GM12878 (cell line): ENCODE results near the gene CDC37. TPM values are rescaled to one million over a fixed set of nuclear protein-coding genes. Genes with fewer than 3 reads are reported as not detected.

Experiments
- ATAC-seq: fragments of 200-7000 bp; cut with Tn5 transposase; 3 replicates; pipeline ENCODE4 v1.9.1; 2020; ENCODE audit warnings: mild to moderate bottlenecking, moderate library complexity
- BruUV-seq: library from RNA; stranded (reverse); fragments of 400-500 nt; replicated peaks from 2 replicates; lab custom pipeline; 2021; lab: Mats Ljungman, UMichigan
- CTCF ChIA-PET: fragments of 300-600 bp; sonication (Branson Sonifier 250); formaldehyde crosslinking; extraction: SDS; loops from one replicate; lab custom pipeline; 2021; ENCODE audit warnings: inconsistent platforms; lab: Yijun Ruan, JAX
- POLR2A ChIA-PET: fragments of 350-600 bp; formaldehyde crosslinking; extraction: SDS; loops from one replicate; lab custom pipeline; 2021; ENCODE audit warnings: inconsistent platforms; lab: Charles Lee
- RAD21 ChIA-PET: fragments of 300-600 bp; sonication (Branson Sonifier 250); formaldehyde crosslinking; loops from one replicate; lab custom pipeline; 2023; ENCODE audit warnings: antibody characterized with exemption; ENCODE audit not compliant: unreplicated experiment; lab: Charles Lee
- SMC1A ChIA-PET: fragments of 300-600 bp; sonication (Branson Sonifier 250); formaldehyde crosslinking; loops from one replicate; lab custom pipeline; 2023; ENCODE audit not compliant: unreplicated experiment, uncharacterized antibody; lab: Charles Lee
- DNase-seq: peaks from one replicate; pipeline ENCODE4 v3.0.0-alpha.2; 2011; ENCODE audit warnings: low read depth, low spot score
- FAIRE-seq: peaks from 3 replicates; lab custom pipeline; 2011; peaks lifted over from hg19 to GRCh38; lab: Jason Lieb, UNC
- H2AFZ ChIP-seq: 2 replicates; pipeline ENCODE4 v1.6.0; 2011; ENCODE audit warnings: low read depth, low read length, control low read depth; ENCODE audit not compliant: control insufficient read depth
- H3K27ac ChIP-seq: 2 replicates; pipeline ENCODE4 v1.5.1; 2011; ENCODE audit warnings: control low read depth; ENCODE audit not compliant: control insufficient read depth, insufficient read depth
- H3K27me3 ChIP-seq, 2 experiments: replicated peaks in 1 of 2; 2 replicates each; pipeline versions ENCODE4 v1.6.0 to v1.6.1; 2011; ENCODE audit warnings: low read length in 1 of 2; ENCODE audit not compliant: control insufficient read depth in 2 of 2, insufficient read depth in 2 of 2
- H3K36me3 ChIP-seq, 2 experiments: 2 replicates each; pipeline ENCODE4 v1.5.1; 2011; ENCODE audit warnings: low read length in 1 of 2; ENCODE audit not compliant: control insufficient read depth in 2 of 2, insufficient read depth in 2 of 2
- H3K4me1 ChIP-seq: 2 replicates; pipeline ENCODE4 v1.6.1; 2011; ENCODE audit warnings: mild to moderate bottlenecking, low read length, moderate library complexity, mixed read lengths; ENCODE audit not compliant: control insufficient read depth, insufficient read depth
- H3K4me2 ChIP-seq: 2 replicates; pipeline ENCODE4 v1.6.0; 2011; ENCODE audit warnings: control low read depth; ENCODE audit not compliant: control insufficient read depth, insufficient read depth
- H3K4me3 ChIP-seq: fragments of 200-600 bp; sonication (generic); 2 replicates; pipeline ENCODE4 v1.5.1; 2016
- H3K79me2 ChIP-seq: 2 replicates; pipeline ENCODE4 v1.6.0; 2011; ENCODE audit warnings: low read length; ENCODE audit not compliant: control insufficient read depth, insufficient read depth
- H3K9ac ChIP-seq: 2 replicates; pipeline ENCODE4 v1.8.0; 2011; ENCODE audit warnings: low read length, control low read depth, mixed read lengths; ENCODE audit not compliant: control insufficient read depth, insufficient read depth
- H3K9me3 ChIP-seq: replicated peaks from 3 replicates; pipeline ENCODE4 v1.5.1; 2011; ENCODE audit warnings: mild to moderate bottlenecking, low read length; ENCODE audit not compliant: control insufficient read depth, insufficient read depth
- H4K20me1 ChIP-seq: 2 replicates; pipeline ENCODE4 v1.6.0; 2011; ENCODE audit not compliant: control insufficient read depth, insufficient read depth
- NFYB ChIP-seq: IDR thresholded peaks from 2 replicates; pipeline ENCODE4 v1.6.1; 2011; ENCODE audit warnings: low read depth, mild to moderate bottlenecking, low read length, improper control_type of control experiment, moderate library complexity; ENCODE audit not compliant: insufficient read depth
- WGBS: methylation state at CpG from one replicate; pipeline ENCODE4 v1.1.6; 2016; ENCODE audit warnings: low lambda C conversion rate; ENCODE audit not compliant: insufficient replicate concordance, insufficient coverage; ENCODE audit errors: missing lambda C conversion rate; 5-methylcytosine and 5-hydroxymethylcytosine counted together
- in situ Hi-C: fragments of 300-500 bp; cut with MboI; formaldehyde crosslinking; loops from 9 replicates; pipeline ENCODE4 v1.14.3; 2018; ENCODE audit warnings: mixed read lengths
- intact Hi-C: fragments of 100-400 bp; cut with micrococcal nuclease; formaldehyde crosslinking; loops from one replicate; pipeline ENCODE4 v1.14.2; 2022; ENCODE audit not compliant: unreplicated experiment
- polyA plus RNA-seq, 11 experiments: library from polyadenylated mRNA; depleted of rRNA in 4 of 11; unstranded in 6 of 11; stranded (reverse) in 5 of 11; fragments of >200 nt; fragmentation: Nextera tagmentation in 4 of 11; fragmentation: Illumina TruSeq in 1 of 11; extraction: Ambion mirVana in 4 of 11; extraction: Trizol in 1 of 11; gene quantifications; 1 replicate in 1 of 11; 2 replicates in 10 of 11; pipeline versions ENCODE4 v1.2.1 to v1.2.3, GENCODE V29; 2011 to 2016; ENCODE audit warnings: inconsistent platforms in 2 of 11, missing spikeins in 2 of 11, low read depth in 1 of 11
- total RNA-seq, 4 experiments: library from RNA; depleted of rRNA in 3 of 4; stranded (reverse); fragments of >200 nt in 3 of 4; fragmentation: Illumina TruSeq in 1 of 4; extraction: Trizol in 1 of 4; gene quantifications; 2 replicates each; pipeline versions ENCODE4 v1.2.1 to v1.2.3, GENCODE V29; 2013 to 2021
- TF ChIP-seq, protein P1 (sequence below): fragments of 450-650 bp; formaldehyde crosslinking; IDR thresholded peaks from 2 replicates; pipeline ENCODE4 v1.5.0; 2022; ENCODE audit warnings: mild to moderate bottlenecking, missing genetic modification characterization

The CDC37 gene
- total and polyA plus RNA-seq, 10 of the 15 experiments (the other 5 are each of a cell fraction or from before 2014, with no cell fraction given) = 4.7 to 265 (median 176) TPM

DNA sequence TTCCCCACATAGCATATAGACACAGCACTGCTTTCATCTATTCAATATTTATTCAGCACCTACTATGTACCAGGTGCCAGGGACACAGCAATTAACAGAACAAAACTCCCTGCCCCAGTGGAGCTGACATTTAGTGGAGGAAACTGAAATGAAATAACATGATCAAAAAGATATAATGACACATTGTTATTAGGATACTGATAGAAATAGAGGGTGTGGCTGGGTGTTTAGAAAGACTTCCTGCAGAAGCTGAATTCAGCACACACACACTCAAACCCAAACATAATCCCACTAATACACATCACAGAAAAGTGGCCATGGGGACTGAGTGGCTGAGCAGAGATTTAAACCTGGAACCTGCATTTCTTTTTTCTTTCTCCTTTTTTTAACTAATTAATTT lies 3.8 kb upstream of the CDC37 start (continued):
- TF ChIP-seq, protein P1, sequence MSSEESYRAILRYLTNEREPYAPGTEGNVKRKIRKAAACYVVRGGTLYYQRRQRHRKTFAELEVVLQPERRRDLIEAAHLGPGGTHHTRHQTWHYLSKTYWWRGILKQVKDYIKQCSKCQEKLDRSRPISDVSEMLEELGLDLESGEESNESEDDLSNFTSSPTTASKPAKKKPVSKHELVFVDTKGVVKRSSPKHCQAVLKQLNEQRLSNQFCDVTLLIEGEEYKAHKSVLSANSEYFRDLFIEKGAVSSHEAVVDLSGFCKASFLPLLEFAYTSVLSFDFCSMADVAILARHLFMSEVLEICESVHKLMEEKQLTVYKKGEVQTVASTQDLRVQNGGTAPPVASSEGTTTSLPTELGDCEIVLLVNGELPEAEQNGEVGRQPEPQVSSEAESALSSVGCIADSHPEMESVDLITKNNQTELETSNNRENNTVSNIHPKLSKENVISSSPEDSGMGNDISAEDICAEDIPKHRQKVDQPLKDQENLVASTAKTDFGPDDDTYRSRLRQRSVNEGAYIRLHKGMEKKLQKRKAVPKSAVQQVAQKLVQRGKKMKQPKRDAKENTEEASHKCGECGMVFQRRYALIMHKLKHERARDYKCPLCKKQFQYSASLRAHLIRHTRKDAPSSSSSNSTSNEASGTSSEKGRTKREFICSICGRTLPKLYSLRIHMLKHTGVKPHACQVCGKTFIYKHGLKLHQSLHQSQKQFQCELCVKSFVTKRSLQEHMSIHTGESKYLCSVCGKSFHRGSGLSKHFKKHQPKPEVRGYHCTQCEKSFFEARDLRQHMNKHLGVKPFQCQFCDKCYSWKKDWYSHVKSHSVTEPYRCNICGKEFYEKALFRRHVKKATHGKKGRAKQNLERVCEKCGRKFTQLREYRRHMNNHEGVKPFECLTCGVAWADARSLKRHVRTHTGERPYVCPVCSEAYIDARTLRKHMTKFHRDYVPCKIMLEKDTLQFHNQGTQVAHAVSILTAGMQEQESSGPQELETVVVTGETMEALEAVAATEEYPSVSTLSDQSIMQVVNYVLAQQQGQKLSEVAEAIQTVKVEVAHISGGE = no peak

DNA sequence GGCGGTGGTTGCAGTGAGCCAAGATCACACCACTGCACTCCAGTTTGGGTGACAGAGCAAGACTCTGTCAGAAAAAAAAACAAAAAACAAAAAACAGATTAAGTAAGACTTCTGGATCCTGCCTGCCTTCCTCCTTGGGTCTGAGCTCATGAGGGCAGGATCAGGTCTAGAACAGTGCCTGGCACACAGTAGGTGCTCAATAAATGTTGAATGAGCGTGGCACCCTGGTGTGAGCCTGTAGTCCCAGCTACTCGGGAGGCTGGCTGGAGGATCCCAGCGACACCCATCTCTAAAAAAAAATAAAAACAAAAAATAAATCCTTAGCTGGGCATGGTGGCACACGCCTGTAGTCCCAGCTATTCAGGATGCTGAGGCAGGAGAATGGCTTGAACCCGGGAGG lies 2.8 kb upstream of the CDC37 start:
- Histone ChIP-seq H3K27me3 (peaks cover 0 to 3% of the 10 kb centered on the region in 2 experiments; a peak in 2 of 4 replicates), H3K9ac (no peak overlapping the region), H2AFZ (no peak overlapping the region), H3K9me3 (no peaks in the 10 kb centered on the region), H3K4me1 (peaks cover 48% of the 10 kb centered on the region), H3K4me2 (no peak overlapping the region), H3K79me2 (peaks cover 21% of the 10 kb centered on the region), H3K4me3 (no peak overlapping the region), H4K20me1 (no peaks in the 10 kb centered on the region), H3K27ac (no peak overlapping the region), H3K36me3 (no peaks in the 10 kb centered on the region; a peak in 1 of 4 replicates)
- ATAC-seq (no peak), FAIRE-seq (no peak), DNase-seq (no peak)
- ChIA-PET SMC1A (interaction anchor here (0.6 to 16.0 kb wide), 8 partner anchors 9 to 293 kb away, joined by 3 to 364 read pairs (median 3); partner anchors contain the start of gene PDE4A), RAD21 (interaction anchor here (0.6 to 7.8 kb wide), 8 partner anchors 13 to 295 kb away, joined by 3 to 209 read pairs (median 4); partner anchors contain the start of genes ICAM1, PDE4A and QTRT1), POLR2A (interaction anchor here (1.1 to 8.3 kb wide), 6 partner anchors 8 to 137 kb away, joined by 4 to 122 read pairs (median 14); partner anchors contain the start of gene PDE4A), CTCF (interaction anchor here (1.0 to 28.5 kb wide), 7 partner anchors 17 to 293 kb away, joined by 3 to 1053 read pairs (median 5); partner anchors contain the start of gene PDE4A)
- TF ChIP-seq NFYB = no peak
- WGBS = 76% methylated on average over 6 of the region's 6 CpGs
- intact Hi-C loops (loop anchor here (10.0 kb wide), 1 partner anchor 99 kb away; the partner anchor contains the start of gene KEAP1), in situ Hi-C loops (no loop called here)
- BruUV-seq = no TSS peak
